HuH-7 (cell line): Measurements from ENCODE around the gene KHDC4.
"Not testable (repeated sequence)": the region's sequence is repeated elsewhere in the genome, so short reads cannot be mapped to it uniquely, and the experiment has no call there.

Source experiments
- DNase-seq: peaks from one replicate; pipeline ENCODE4 v3.0.0; 2011; ENCODE audit warnings: low spot score

The KHDC4 gene

DNA sequence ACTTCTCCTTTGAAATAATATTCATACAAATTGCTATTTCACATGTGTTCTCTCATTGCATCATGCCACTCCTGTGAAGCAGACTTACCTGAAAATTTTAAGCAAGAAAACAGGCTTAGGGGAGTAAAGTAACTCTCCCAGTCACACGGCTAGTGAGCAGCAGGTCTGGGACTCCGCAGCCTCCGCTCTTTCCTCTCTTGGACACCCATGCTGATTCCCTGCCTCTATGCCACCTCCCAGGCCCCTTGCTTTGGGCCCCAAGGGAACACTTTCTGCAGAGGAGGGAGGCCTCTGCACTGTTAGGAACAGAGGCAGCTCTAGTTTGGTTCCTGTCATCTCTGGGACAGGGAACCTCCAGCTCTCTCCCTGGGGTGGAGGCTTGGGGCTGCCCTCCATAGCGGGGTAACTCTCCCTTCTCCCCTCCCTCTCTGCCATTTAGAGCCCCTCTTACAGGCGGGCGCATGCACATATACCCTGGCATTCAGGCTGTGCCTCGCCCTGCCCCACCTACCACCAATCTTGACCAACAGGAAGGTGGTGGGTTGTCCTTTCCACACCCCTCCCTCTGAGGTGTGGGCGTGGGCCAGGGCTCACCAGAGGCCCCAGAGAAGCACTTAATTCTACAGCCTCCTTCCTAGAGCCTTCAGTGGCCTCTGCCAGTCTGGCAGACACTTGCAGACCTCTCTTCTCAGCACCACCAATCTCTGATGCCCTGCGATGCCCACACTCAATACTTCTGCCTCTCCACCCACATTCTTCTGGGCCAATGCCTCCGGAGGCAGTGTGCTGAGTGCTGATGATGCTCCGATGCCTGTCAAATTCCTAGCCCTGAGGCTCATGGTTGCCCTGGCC, 7.0 kb upstream of the KHDC4 start, which contains the start of gene RXFP4:
Gene RXFP4 (plus strand): TSS at position 646 of the 852 bp plus-strand sequence. CDS start 72 bp downstream, at position 718.
- DNase-seq, result no peak

DNA sequence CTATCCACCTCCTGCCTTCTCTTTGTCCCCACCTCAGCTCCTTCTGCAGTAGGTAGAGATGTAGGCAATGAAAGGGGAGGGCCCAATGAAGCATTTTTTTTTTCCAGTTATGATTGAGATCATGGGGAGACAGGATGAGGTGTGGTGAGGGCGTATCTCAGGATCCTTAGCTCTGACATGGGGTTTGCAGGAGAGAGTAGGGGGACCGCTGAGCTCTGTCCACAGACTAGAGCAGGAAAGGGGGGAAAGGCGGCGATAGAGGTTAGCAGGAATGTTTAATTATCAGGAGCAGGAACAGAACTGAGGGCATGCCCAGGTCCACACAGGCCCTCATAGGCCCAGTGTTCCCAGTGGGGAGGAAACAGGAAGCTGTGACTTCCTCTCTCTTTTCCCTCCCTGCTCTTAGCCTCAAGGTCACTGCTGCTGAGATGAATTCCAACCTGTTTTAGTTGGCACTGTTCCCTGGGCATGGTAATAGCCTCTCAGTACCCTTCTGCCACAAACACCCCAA, 6.3 kb upstream of the KHDC4 start:
- DNase-seq, result no peak

DNA sequence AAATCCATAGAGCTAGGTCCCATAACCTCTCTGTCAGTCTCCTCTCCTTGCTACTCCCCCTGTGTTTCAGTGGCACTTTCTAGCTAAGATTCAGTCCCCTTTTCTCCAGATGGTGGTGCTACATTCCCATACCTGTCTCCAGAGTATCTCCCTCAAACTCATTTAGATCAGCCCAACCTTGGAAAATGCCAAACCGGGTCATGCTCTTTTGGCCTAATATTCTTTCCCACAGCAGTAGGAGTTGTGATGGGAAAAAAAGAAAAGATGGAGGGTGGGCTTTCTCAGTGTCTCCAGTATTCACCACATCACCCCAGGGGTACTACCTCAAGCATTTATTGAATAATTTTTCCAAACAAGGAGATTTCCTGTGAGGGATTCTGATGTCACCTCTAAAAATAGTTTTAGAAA, 4.0 kb upstream of the KHDC4 start:
- peak; percentile 86 for DNase-seq

DNA sequence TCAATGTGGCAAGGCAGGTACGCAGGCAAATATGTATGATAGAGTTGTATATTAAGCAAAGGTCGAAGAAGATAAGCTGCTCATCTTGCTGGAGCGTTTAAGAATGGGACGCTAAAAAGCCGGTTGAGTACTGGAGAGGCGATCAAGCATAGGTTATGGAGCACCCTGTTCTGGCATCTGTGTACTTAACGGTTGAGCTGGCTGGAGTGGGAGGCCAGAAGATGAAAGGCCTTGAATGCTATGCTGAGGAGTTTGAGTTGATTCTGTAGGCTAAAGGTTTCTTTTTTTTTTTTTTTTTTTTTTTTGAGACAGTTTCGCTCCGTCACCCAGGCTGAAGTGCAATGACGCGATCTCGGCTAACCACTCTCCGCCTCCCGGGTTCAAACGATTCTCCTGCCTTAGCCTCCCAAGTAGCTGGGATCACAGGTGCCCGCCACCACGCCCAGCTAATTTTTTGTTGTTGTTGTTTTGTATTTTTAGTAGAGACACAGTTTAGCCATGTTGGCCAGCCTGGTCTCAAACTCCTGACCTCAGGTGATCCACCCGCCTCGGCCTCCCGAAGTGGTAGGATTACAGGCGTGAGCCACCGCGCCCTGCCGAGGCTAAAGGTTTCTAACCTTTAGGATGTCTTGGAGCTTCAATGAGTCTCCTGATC, 850 bp upstream of the KHDC4 start:
- DNase-seq, result no peak

DNA sequence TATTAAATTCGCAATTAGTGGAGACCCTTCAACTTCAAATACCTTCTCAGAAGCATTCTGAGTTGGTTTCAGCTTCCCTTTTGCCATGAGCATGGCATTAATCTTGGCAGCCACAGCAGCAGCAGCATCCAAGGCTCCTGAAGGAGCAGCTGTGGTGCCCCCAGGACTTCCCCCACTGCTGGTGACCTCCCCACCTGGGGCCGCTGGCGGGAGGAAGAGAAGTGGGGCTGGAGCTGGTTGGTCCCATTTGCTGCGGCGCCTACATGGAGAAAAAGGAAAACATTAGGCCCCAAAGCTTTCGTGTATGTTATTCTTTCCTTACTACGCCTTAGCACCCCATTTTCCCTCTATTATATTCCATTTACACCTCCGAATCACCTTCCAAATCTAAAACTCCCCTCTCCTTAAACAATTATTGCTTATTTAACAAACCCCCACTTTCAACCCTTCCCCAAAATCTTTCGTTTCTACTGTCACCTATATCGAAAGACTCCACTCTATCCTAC, 569 bp downstream of the KHDC4 start:
- no peak for DNase-seq

DNA sequence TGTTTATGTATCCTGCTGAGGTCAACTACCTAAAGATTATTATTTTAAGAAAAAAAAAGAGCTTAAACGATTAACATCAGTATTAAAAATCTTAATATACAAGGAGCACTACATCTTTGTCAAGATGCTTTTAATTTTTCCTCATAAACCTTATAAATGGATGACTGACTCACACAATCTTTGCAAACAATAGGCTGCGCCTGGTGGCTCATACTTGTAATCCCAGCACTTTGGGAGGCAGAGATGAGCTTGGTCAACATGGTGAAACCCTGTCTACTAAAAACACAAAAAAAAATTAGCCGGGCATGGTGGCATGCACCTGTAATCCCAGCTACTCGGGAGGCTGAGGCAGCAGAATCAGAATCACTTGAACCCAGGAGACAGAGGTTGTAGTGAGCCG, 1.7 kb downstream of the KHDC4 start:
- no peak for DNase-seq

DNA sequence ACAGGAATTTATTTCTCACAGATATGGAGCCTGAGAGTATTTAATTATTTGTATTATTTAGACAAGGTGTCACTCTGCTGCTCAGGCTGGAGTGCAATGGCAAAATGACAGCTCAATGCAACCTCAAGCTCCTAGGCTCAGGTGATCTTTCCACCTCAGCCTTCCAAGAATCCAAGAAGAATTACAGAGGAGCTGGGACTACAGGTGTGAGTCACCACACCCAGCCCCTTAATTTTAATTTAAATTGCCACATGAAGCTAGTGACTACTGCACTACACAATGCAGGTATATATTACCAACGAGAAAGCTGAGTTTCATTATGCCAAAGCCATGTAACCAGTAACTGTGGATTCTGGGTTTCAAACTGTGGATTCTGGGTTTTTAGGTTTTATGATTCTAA, 2.1 kb downstream of the KHDC4 start:
- DNase-seq, result no peak

DNA sequence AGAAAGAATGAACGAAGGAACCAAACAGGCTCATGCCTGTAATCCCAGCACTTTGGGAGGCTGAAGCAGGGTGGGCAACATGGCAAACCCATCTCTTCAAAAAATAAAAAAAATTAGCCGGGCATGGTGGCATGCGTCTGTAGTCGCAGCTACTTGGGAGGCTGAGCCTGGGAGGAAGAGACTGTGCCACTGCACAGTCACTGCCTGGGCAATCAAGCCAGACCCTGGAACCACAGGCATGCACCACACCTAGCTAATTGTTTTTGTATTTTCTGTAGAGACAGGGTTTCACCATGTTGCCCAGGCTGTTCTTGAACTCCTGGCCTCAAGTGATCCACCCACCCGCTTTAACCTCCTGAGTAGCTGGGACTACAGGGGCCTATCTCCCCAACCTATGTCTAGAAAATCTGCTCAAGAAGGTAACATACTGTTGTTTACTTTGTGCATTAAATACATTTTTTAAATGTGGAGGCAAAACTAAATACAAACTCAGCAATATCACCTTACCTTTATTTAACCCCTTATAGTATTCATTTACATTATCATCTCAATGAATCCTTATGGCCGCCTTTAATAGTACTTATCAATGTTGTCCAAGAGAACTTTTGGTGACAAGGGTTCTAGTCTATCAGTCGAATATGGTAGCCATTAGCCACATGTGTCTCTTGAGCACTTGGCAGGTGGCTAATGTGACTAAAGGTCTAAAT, 2.7 kb downstream of the KHDC4 start:
- no peak for DNase-seq

DNA sequence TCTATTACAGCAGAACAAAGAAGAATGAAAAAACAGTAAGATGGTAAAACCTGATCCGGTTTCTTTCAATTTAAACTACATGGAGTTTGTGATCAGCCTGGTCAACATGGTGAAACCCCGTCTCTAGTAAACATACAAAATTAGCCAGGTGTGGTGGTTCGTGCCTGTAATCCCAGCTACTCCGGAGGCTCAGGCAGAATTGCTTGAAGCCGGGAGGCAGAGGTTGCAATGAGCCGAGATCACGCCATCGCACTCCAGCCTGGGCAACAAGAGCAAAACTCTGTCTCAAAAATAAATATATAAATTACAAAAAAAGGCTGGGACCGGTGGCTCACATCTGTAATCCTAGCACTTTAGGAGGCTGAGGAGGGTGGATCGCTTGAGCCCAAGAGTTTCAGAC, 3.5 kb downstream of the KHDC4 start:
- DNase-seq, result not testable (repeated sequence)

DNA sequence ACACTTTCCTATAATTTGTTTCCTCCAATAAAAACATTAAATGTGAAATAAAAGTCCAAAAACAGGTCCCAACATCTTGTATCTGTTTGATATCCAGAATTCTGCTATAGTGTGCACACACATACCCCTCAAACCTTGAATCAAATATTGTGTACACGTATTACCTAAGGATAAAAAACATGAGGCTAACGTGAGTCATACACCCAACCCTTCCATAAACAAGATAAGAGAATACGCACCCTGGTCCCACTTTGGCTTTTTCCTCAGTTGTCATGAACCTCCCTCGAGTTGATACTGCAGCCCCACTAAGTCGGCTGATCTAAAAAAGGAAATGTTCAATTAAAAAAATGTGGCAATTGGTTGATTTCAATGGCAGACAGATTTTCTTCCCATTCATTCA, 5.2 kb downstream of the KHDC4 start:
- DNase-seq, result no peak

DNA sequence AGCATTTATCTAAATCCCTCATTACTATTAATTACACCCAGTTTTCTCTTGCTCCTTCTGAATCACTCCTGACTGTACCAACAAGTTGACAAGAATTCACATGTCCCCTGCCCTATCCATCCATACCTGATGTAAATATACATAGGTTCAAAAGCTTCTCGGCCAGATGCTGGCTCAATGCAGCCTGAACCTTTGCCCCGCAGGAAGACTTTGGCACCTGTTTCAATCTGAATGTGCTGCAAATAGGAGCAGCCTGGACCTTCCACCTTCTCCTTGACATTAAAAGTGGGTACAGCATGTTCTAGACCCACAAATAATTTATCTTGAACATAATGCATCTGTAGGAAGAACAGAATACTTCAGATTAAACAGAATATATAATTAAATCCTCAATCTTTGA, 8.7 kb downstream of the KHDC4 start:
- DNase-seq, result no peak

DNA sequence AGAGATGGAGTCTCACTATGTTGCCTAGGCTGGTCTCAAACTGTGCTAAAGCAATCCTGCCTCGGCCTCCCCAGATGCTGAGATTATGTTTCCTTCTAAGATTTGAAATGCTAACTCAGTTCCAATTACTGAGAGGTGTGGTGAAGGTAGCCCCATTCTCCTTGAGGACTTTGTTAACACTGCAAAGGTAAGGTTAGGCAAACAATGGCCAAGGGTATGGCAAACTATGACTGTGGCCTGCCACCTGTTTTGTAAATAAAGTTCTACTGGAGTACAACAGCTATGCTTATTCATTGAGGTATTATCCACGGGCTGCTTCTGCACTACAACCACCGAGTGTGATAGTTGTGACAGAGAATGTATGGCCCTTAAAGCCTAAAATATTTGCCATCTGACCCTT, 13.5 kb downstream of the KHDC4 start:
- no peak for DNase-seq

DNA sequence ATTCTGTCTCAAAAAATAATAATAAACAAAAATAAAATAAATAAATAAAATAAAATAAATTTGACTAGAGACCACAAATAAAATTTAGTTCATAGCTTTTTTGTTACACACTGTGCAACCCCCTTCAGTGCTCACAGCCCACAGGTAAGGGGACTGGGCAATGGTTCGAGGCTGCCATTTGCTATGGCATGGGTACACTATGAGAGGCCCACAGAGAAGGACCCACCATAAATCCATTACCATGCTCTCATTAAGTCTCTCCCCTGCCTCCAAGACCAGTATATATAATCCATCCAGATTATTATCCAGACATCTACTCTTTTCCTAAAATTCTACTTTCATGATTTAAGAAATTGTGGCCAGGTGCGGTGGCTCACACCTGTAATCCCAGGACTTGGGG, 14.4 kb downstream of the KHDC4 start:
- DNase-seq, result no peak

DNA sequence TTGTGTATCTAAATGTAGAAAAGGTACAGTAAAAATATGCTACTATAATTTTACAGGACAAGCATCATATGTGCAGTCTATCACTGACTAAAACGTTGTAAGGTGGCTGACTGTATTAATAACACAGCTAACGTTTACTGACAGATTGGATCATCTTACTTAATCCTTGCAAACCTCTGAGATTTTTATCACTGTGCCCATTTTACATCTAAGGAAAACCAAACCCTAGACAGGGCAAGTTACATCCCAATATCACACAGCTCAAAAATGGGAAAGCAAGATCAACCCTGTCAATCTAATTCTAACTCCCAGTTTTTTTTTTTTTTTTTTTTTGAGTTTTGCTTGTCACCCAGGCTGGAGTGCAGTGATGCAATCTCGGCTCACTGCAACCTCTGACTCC, 15.6 kb downstream of the KHDC4 start:
- DNase-seq, result no peak

DNA sequence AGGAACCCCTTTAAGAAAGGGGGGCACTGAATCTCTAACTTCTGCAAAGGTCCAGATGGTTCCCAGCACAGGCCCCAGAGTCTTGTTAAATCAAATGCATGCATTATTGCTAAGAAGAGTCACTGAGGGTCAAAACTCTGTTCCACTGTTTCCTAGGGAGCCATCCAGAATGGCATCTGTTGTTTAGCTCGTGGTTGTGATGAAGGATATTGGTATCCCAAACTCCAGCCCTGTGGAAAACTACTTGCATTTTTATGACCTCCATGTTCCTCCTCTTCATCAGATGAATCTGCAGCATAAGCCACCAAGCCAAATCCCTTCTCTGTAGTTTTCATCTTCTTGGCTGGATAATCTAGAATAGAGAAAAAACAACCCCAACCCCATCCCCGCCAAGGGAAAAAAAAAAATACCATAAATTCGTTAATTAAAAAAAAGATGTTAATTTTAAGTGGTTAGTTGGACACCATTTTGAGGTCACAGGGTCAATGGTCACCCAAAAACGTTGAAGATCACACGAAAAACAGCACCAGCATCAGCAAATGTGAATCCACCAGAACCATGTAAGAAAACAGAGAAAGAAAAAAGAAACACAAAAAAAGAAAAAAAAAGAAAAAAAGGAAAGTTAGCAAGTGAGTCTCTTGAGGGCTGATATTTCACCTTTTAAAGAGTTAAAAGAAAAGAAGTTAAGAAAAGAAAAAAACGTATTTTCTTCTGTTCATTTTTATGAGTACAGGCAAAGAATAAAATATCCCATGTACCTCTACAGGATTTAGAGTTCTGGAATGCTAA, 20.1 kb downstream of the KHDC4 start:
- no peak for DNase-seq

DNA sequence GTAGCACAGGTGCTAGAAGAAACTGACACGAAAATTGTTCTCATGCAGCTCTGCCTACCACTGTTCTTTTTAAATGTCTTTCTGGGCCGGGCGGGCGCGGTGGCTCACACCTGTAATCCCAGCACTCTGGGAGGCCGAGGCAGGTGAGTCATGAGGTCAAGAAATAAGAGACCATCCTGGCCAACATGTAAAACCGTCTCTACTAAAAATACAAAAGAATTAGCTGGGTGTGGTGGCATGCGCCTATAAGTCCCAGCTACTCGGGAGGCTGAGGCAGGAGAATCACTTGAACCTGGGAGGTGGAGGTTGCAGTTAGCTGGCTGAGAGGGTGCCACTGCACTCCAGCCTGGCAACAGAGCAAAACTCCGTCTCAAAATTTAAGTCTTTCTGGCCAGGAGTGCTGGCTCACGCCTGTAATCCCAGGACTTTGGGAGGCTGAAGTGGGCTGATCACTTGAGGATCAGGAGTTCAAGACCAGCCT, 22.1 kb downstream of the KHDC4 start:
- DNase-seq, result no peak

DNA sequence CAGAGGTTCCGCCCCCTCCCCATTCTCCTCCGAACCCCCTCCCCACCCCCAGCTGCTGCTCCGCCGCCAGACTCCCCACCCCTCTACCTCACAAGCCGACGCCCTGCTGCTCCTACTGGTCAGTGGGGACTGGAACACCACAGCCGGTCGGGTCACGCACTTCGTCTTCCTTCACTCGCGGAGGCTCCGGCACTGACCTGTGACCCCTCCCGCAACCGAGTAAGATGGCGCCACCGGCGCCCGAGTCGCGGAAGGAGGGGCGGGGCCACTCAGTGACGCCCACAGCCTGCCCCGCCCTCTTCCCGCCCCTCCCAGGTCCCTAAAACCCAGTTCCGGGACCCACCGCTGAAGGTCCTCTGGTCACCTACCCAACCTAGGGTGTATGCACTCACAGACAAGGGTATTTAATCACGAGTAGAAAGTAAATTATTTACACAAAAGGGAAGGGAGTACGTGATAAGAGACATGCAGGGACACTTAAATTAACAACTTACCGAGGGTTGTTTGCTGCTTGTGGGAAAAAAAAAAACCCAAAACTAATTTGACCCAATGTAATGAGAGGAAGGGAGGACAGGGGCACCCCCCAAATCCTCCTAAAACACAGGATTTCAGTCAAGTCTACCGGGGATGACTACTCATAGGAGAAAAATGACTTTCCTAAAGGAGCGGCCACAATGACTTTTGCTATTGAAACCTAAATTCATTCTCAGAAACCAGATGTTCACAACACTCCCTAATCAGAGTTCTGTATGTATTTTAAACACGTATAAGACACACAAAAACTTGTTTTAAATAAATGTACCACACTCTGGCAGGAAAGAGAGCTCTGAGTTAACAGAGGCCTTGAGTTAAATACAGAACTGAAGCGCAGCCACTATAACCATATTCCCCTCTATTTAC, 22.8 kb downstream of the KHDC4 start, which contains the start of gene RIT1:
Gene RIT1 (minus strand): TSS at position 194 of the 900 bp plus-strand sequence. CDS start 588 bp downstream, outside the sequence.
- peak; percentile 85 for DNase-seq

DNA sequence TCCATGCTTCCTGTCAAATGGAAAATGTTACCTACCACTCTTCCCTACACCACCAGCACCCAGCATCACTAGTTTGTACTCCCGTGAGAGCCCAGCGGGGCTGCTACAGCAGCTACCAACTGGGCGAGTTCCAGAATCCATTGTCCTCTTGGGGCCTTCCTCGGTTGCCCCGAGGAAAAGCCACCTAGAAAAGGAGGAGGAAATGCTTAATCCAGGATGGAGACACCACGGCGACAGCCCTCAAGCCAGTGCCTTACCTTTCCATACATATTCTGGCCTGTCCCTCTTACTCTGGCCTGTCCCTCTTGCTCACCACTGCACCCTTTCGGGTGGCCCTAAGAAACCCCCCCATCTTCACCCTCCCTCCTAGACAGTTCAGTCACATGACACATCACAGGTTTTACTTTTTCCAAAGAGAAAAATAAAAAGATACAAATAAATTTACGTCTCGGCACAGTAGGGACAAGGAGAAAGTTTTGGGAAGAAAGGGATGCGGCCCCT, 23.5 kb downstream of the KHDC4 start:
- DNase-seq, result peak; percentile 21

DNA sequence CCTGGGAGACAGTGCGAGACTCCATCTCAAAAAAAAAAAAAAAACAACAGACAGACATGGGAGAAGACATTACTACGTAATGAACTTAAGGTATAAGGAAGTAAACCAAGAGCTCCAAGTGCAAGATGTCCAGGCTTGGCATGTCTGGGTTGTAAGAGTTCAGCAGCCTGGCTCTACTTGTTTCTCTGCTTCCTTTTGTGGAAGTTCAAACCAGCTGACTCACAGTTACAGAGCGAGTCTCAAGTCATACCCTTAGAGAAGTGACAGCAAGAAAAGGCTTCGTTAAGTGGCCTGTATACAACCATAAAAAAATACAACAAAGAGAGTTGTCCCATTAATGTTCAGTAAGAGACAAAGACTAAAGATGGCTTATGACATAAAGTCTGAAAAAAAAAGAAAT, 24.3 kb downstream of the KHDC4 start:
- DNase-seq, result no peak

DNA sequence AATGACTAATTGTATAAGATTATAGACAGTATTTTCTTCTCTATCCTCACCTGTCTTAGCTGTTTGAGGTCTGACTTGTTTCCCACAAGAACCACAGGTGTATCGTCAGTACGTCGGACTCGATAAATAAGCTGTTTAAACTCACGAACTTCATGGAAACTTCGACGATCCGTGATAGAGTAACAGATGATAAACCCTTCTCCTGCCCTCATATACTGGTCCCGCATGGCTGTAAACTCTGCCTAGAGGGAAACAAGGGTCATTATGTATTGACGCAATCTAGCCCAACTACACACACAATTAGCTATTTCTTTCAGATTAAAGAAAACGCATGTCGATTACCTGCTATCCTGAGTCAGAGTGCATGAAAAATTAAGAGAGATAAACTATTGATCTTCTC, 30.0 kb downstream of the KHDC4 start:
- DNase-seq, result no peak
